Large intestine (tissue), 3 donors: ENCODE measurements around the gene ZNF492. TPM values are rescaled to one million over a fixed set of nuclear protein-coding genes. Genes with fewer than 3 reads are reported as not detected.
"Not testable (repeated sequence)": the region's sequence is repeated elsewhere in the genome, so short reads cannot be mapped to it uniquely, and the experiment has no call there.

Experiments
- DNase-seq, 2 donors: peaks; one replicate each; pipeline versions ENCODE4 v3.0.0 to v3.0.0-alpha.2; 2013
- H3K27ac ChIP-seq: one replicate; pipeline ENCODE4 v1.5.1; 2013; ENCODE audit warnings: low read length
- H3K27me3 ChIP-seq: 2 replicates; pipeline ENCODE4 v1.6.1; 2013; ENCODE audit warnings: low read length; ENCODE audit not compliant: control insufficient read depth, insufficient read depth
- H3K36me3 ChIP-seq: 2 replicates; pipeline ENCODE4 v1.6.1; 2013; ENCODE audit warnings: low read length; ENCODE audit not compliant: control insufficient read depth, insufficient read depth
- H3K4me1 ChIP-seq: one replicate; pipeline ENCODE4 v1.6.1; 2013; ENCODE audit warnings: low read length; ENCODE audit not compliant: control insufficient read depth, insufficient read depth
- H3K4me3 ChIP-seq: one replicate; pipeline ENCODE4 v1.5.1; 2013; ENCODE audit warnings: low read length
- H3K9me3 ChIP-seq: one replicate; pipeline ENCODE4 v1.6.1; 2013; ENCODE audit warnings: mild to moderate bottlenecking, low read depth, low read length, moderate library complexity; ENCODE audit not compliant: control insufficient read depth
- WGBS: methylation state at CpG from one replicate; pipeline ENCODE4 v1.1.5; 2013; ENCODE audit warnings: low lambda C conversion rate; ENCODE audit not compliant: insufficient coverage; 5-methylcytosine and 5-hydroxymethylcytosine counted together
- polyA plus RNA-seq: library from polyadenylated mRNA; unstranded; fragments of 120-200 nt; gene quantifications from one replicate; pipeline ENCODE4 v1.2.1, GENCODE V29; 2013

ZNF492 gene
- polyA plus RNA-seq, 1 donor, result 1.2 TPM

GRCh38 chr19:22628401-22628800 is 5.7 kb upstream of the ZNF492 start:
- H3K27ac ChIP-seq, result no peak overlapping the region
- H3K4me3 ChIP-seq, result no peak overlapping the region
- no peak for DNase-seq
- H3K4me1 ChIP-seq, result no peaks in the 10 kb centered on the region
- H3K27me3 ChIP-seq, result peaks cover 7% of the 10 kb centered on the region
- peaks cover 7% of the 10 kb centered on the region for H3K9me3 ChIP-seq
- 100% methylated on average over 1 of the region's 6 CpGs for WGBS
- H3K36me3 ChIP-seq, result no peaks in the 10 kb centered on the region

GRCh38 chr19:22634450-22634827 is 315 bp downstream of the ZNF492 start:
- no peaks in the 10 kb centered on the region for H3K36me3 ChIP-seq
- DNase-seq, result no peak
- peak overlapping the region; percentile 53 for H3K4me3 ChIP-seq
- H3K27me3 ChIP-seq, result no peaks in the 10 kb centered on the region
- no peaks in the 10 kb centered on the region for H3K4me1 ChIP-seq
- no CpG with 5 or more reads among the region's 24 CpGs for WGBS
- no peaks in the 10 kb centered on the region for H3K9me3 ChIP-seq
- H3K27ac ChIP-seq, result no peak overlapping the region

- not testable (repeated sequence) for H3K27ac ChIP-seq, H3K36me3 ChIP-seq, H3K27me3 ChIP-seq, H3K4me1 ChIP-seq, H3K4me3 ChIP-seq, H3K9me3 ChIP-seq, DNase-seq
- no CpG with 5 or more reads among the region's 2 CpGs for WGBS
These were observed 51.4 kb downstream of the ZNF492 start for GRCh38 chr19:22685493-22685892.

GRCh38 chr19:22702661-22703060 is 68.5 kb downstream of the ZNF492 start:
- H3K27ac ChIP-seq, H3K27me3 ChIP-seq, H3K4me1 ChIP-seq, DNase-seq, H3K4me3 ChIP-seq, H3K36me3 ChIP-seq: not testable (repeated sequence)
- WGBS, result no CpG with 5 or more reads among the region's 22 CpGs
- peaks cover 19% of the 10 kb centered on the region for H3K9me3 ChIP-seq

- H3K36me3 ChIP-seq, H3K27ac ChIP-seq, DNase-seq, H3K4me1 ChIP-seq, H3K27me3 ChIP-seq, H3K4me3 ChIP-seq: not testable (repeated sequence)
- peaks cover 19% of the 10 kb centered on the region for H3K9me3 ChIP-seq
- 100% methylated on average over 2 of the region's 28 CpGs for WGBS
These were observed 69.0 kb downstream of the ZNF492 start for GRCh38 chr19:22703096-22703495.

GRCh38 chr19:22708983-22709382 is 74.9 kb downstream of the ZNF492 start:
- peaks cover 6% of the 10 kb centered on the region for H3K9me3 ChIP-seq
- H3K27ac ChIP-seq, result no peak overlapping the region
- 80% methylated on average over 1 of the region's 27 CpGs for WGBS
- H3K4me3 ChIP-seq, result no peak overlapping the region
- no peaks in the 10 kb centered on the region for H3K36me3 ChIP-seq
- DNase-seq, result no peak
- H3K4me1 ChIP-seq, result no peaks in the 10 kb centered on the region
- H3K27me3 ChIP-seq, result no peaks in the 10 kb centered on the region

Other genes starting within 250 kb of the ZNF492 start
- 1.2 TPM for gene ZNF98, start 212.0 kb upstream of the ZNF492 start, polyA plus RNA-seq
- gene ZNF99, start 149.8 kb downstream of the ZNF492 start, polyA plus RNA-seq, result 0.12 TPM
- not detected for gene ZNF723, start 198.0 kb downstream of the ZNF492 start, polyA plus RNA-seq